ENCODE results near the gene SRMS.

- TF ChIP-seq CTCF (IDR thresholded peaks at IDR 0.05; ENCODE audit: low read length) (no peak), EZH2 (optimal IDR thresholded peaks at IDR 0.05; ENCODE audit: low read depth, low read length) (no peak)
These were observed 54.0 kb downstream of the SRMS start for GRCh38 chr20:63493563-63494020.

Measured in MM.1S (cell line).